HG03565 (cell line): Measurements from ENCODE around the gene CLDN12.

Source experiments
- ATAC-seq: cut with Tn5 transposase; IDR thresholded peaks from one replicate; pipeline ENCODE4 v1.9.1; 2021; ENCODE audit warnings: mild to moderate bottlenecking, moderate library complexity; ENCODE audit not compliant: unreplicated experiment

The CLDN12 gene

GRCh38 chr7:90403174-90404113 is at the start of gene CLDN12:
TSS of gene CLDN12 (plus strand) at chr7:90403461. CDS start at chr7:90412677, 9,216 bp downstream.
- peak; percentile 96 for ATAC-seq

GRCh38 chr7:90383422-90383821 is 19.8 kb upstream of the CLDN12 start:
- ATAC-seq: no peak

- no peak for ATAC-seq
Measured at GRCh38 chr7:90383861-90384260, 19.4 kb upstream of the CLDN12 start.

GRCh38 chr7:90384433-90384832 is 18.8 kb upstream of the CLDN12 start:
- no peak for ATAC-seq

- no peak for ATAC-seq
Measured at GRCh38 chr7:90387470-90388240, 15.6 kb upstream of the CLDN12 start.

GRCh38 chr7:90390926-90391325 is 12.3 kb upstream of the CLDN12 start:
- no peak for ATAC-seq

GRCh38 chr7:90391488-90391887 is 11.8 kb upstream of the CLDN12 start:
- ATAC-seq: no peak

- no peak for ATAC-seq
Measured at GRCh38 chr7:90396420-90396819, 6.8 kb upstream of the CLDN12 start.

- ATAC-seq: no peak
Measured at GRCh38 chr7:90401989-90402388, 1.3 kb upstream of the CLDN12 start.

GRCh38 chr7:90402785-90403173 is 482 bp upstream of the CLDN12 start:
- ATAC-seq: no peak

GRCh38 chr7:90404777-90405176 is 1.5 kb downstream of the CLDN12 start:
- ATAC-seq: no peak

GRCh38 chr7:90407484-90407821 is 4.2 kb downstream of the CLDN12 start:
- ATAC-seq: no peak

- ATAC-seq: no peak
Measured at GRCh38 chr7:90408142-90408541, 4.9 kb downstream of the CLDN12 start.

GRCh38 chr7:90409667-90410066 is 6.4 kb downstream of the CLDN12 start:
- ATAC-seq: no peak

- no peak for ATAC-seq
Measured at GRCh38 chr7:90411510-90411909, 8.2 kb downstream of the CLDN12 start.

GRCh38 chr7:90412458-90413184 is 9.4 kb downstream of the CLDN12 start:
- ATAC-seq: peak; percentile 53

- ATAC-seq: no peak
Measured at GRCh38 chr7:90413185-90413528, 9.9 kb downstream of the CLDN12 start.

GRCh38 chr7:90421651-90422050 is 18.4 kb downstream of the CLDN12 start:
- no peak for ATAC-seq

GRCh38 chr7:90424720-90425119 is 21.5 kb downstream of the CLDN12 start:
- peak; percentile 93 for ATAC-seq

- ATAC-seq: no peak
Measured at GRCh38 chr7:90425376-90425775, 22.1 kb downstream of the CLDN12 start.
